ENCODE measurements around the gene SLC4A4.

GRCh38 chr4:71541541-71541940 is 202.7 kb downstream of the SLC4A4 start:
- TF ChIP-seq EP300 (IDR thresholded peaks at IDR 0.05) (no peak), CTCF (IDR thresholded peaks at IDR 0.05) (no peak), POLR2A (IDR thresholded peaks at IDR 0.05) (no peak)

All from sigmoid colon (tissue), 4 donors.